GM12878 (cell line): ENCODE measurements around the gene KLC4. TPM values are rescaled to one million over a fixed set of nuclear protein-coding genes. Genes with fewer than 3 reads are reported as not detected.
A peak's percentile ranks its signal among the peaks of the same experiment; 100 is the strongest.

Source experiments
- ATAC-seq: fragments of 200-7000 bp; cut with Tn5 transposase; 3 replicates; pipeline ENCODE4 v1.9.1; 2020; ENCODE audit warnings: mild to moderate bottlenecking, moderate library complexity
- BruUV-seq: library from RNA; stranded (reverse); fragments of 400-500 nt; replicated peaks from 2 replicates; lab custom pipeline; 2021; lab: Mats Ljungman, UMichigan
- CTCF ChIA-PET: fragments of 300-600 bp; sonication (Branson Sonifier 250); formaldehyde crosslinking; extraction: SDS; loops from one replicate; lab custom pipeline; 2021; ENCODE audit warnings: inconsistent platforms; lab: Yijun Ruan, JAX
- POLR2A ChIA-PET: fragments of 350-600 bp; formaldehyde crosslinking; extraction: SDS; loops from one replicate; lab custom pipeline; 2021; ENCODE audit warnings: inconsistent platforms; lab: Charles Lee
- RAD21 ChIA-PET: fragments of 300-600 bp; sonication (Branson Sonifier 250); formaldehyde crosslinking; loops from one replicate; lab custom pipeline; 2023; ENCODE audit warnings: antibody characterized with exemption; ENCODE audit not compliant: unreplicated experiment; lab: Charles Lee
- SMC1A ChIA-PET: fragments of 300-600 bp; sonication (Branson Sonifier 250); formaldehyde crosslinking; loops from one replicate; lab custom pipeline; 2023; ENCODE audit not compliant: unreplicated experiment, uncharacterized antibody; lab: Charles Lee
- DNase-seq: peaks from one replicate; pipeline ENCODE4 v3.0.0-alpha.2; 2011; ENCODE audit warnings: low read depth, low spot score
- FAIRE-seq: peaks from 3 replicates; lab custom pipeline; 2011; peaks lifted over from hg19 to GRCh38; lab: Jason Lieb, UNC
- H2AFZ ChIP-seq: 2 replicates; pipeline ENCODE4 v1.6.0; 2011; ENCODE audit warnings: low read depth, low read length, control low read depth; ENCODE audit not compliant: control insufficient read depth
- H3K27ac ChIP-seq: 2 replicates; pipeline ENCODE4 v1.5.1; 2011; ENCODE audit warnings: control low read depth; ENCODE audit not compliant: control insufficient read depth, insufficient read depth
- H3K27me3 ChIP-seq, 2 experiments: replicated peaks in 1 of 2; 2 replicates each; pipeline versions ENCODE4 v1.6.0 to v1.6.1; 2011; ENCODE audit warnings: low read length in 1 of 2; ENCODE audit not compliant: control insufficient read depth in 2 of 2, insufficient read depth in 2 of 2
- H3K36me3 ChIP-seq, 2 experiments: 2 replicates each; pipeline ENCODE4 v1.5.1; 2011; ENCODE audit warnings: low read length in 1 of 2; ENCODE audit not compliant: control insufficient read depth in 2 of 2, insufficient read depth in 2 of 2
- H3K4me1 ChIP-seq: 2 replicates; pipeline ENCODE4 v1.6.1; 2011; ENCODE audit warnings: mild to moderate bottlenecking, low read length, moderate library complexity, mixed read lengths; ENCODE audit not compliant: control insufficient read depth, insufficient read depth
- H3K4me2 ChIP-seq: 2 replicates; pipeline ENCODE4 v1.6.0; 2011; ENCODE audit warnings: control low read depth; ENCODE audit not compliant: control insufficient read depth, insufficient read depth
- H3K4me3 ChIP-seq: fragments of 200-600 bp; sonication (generic); 2 replicates; pipeline ENCODE4 v1.5.1; 2016
- H3K79me2 ChIP-seq: 2 replicates; pipeline ENCODE4 v1.6.0; 2011; ENCODE audit warnings: low read length; ENCODE audit not compliant: control insufficient read depth, insufficient read depth
- H3K9ac ChIP-seq: 2 replicates; pipeline ENCODE4 v1.8.0; 2011; ENCODE audit warnings: low read length, control low read depth, mixed read lengths; ENCODE audit not compliant: control insufficient read depth, insufficient read depth
- H3K9me3 ChIP-seq: replicated peaks from 3 replicates; pipeline ENCODE4 v1.5.1; 2011; ENCODE audit warnings: mild to moderate bottlenecking, low read length; ENCODE audit not compliant: control insufficient read depth, insufficient read depth
- H4K20me1 ChIP-seq: 2 replicates; pipeline ENCODE4 v1.6.0; 2011; ENCODE audit not compliant: control insufficient read depth, insufficient read depth
- MYB ChIP-seq: fragments of 150-350 bp; IDR thresholded peaks from 2 replicates; pipeline ENCODE4 v1.6.1; 2014; ENCODE audit warnings: mild to moderate bottlenecking, low read depth, low read length, borderline replicate concordance
- PML ChIP-seq: IDR thresholded peaks from 2 replicates; pipeline ENCODE4 v1.6.1; 2012; ENCODE audit warnings: low read length, inconsistent platforms
- POLR2A ChIP-seq: IDR thresholded peaks from 2 replicates; pipeline ENCODE4 v1.6.1; 2011; ENCODE audit warnings: low read depth, mild to moderate bottlenecking, low read length
- SMC3 ChIP-seq: IDR thresholded peaks from 2 replicates; pipeline ENCODE4 v1.6.1; 2011; ENCODE audit warnings: low read length, improper control_type of control experiment, borderline replicate concordance
- SREBF1 ChIP-seq: IDR thresholded peaks from 2 replicates; pipeline ENCODE4 v1.6.1; 2012; ENCODE audit warnings: mild to moderate bottlenecking, low read length
- SREBF2 ChIP-seq: IDR thresholded peaks from 2 replicates; pipeline ENCODE4 v1.6.1; 2012; ENCODE audit warnings: mild to moderate bottlenecking, low read length
- TCF7 ChIP-seq: IDR thresholded peaks from 2 replicates; pipeline ENCODE4 v1.6.1; 2014; ENCODE audit warnings: antibody characterized with exemption, borderline replicate concordance
- WGBS: methylation state at CpG from one replicate; pipeline ENCODE4 v1.1.6; 2016; ENCODE audit warnings: low lambda C conversion rate; ENCODE audit not compliant: insufficient replicate concordance, insufficient coverage; ENCODE audit errors: missing lambda C conversion rate; 5-methylcytosine and 5-hydroxymethylcytosine counted together
- in situ Hi-C: fragments of 300-500 bp; cut with MboI; formaldehyde crosslinking; loops from 9 replicates; pipeline ENCODE4 v1.14.3; 2018; ENCODE audit warnings: mixed read lengths
- intact Hi-C: fragments of 100-400 bp; cut with micrococcal nuclease; formaldehyde crosslinking; loops from one replicate; pipeline ENCODE4 v1.14.2; 2022; ENCODE audit not compliant: unreplicated experiment
- polyA plus RNA-seq, 11 experiments: library from polyadenylated mRNA; depleted of rRNA in 4 of 11; unstranded in 6 of 11; stranded (reverse) in 5 of 11; fragments of >200 nt; fragmentation: Nextera tagmentation in 4 of 11; fragmentation: Illumina TruSeq in 1 of 11; extraction: Ambion mirVana in 4 of 11; extraction: Trizol in 1 of 11; gene quantifications; 1 replicate in 1 of 11; 2 replicates in 10 of 11; pipeline versions ENCODE4 v1.2.1 to v1.2.3, GENCODE V29; 2011 to 2016; ENCODE audit warnings: inconsistent platforms in 2 of 11, missing spikeins in 2 of 11, low read depth in 1 of 11
- total RNA-seq, 4 experiments: library from RNA; depleted of rRNA in 3 of 4; stranded (reverse); fragments of >200 nt in 3 of 4; fragmentation: Illumina TruSeq in 1 of 4; extraction: Trizol in 1 of 4; gene quantifications; 2 replicates each; pipeline versions ENCODE4 v1.2.1 to v1.2.3, GENCODE V29; 2013 to 2021

Gene KLC4
- total and polyA plus RNA-seq, 10 of the 15 experiments (the other 5 are each of a cell fraction or from before 2014, with no cell fraction given), result 0.90 to 13.4 (median 6.9) TPM

- ChIA-PET SMC1A (interaction anchor here (1.0 to 3.2 kb wide), 7 partner anchors 10 to 47 kb away, joined by 3 to 20 read pairs (median 3); partner anchors contain the start of gene CUL7), RAD21 (interaction anchor here (1.0 to 3.1 kb wide), 6 partner anchors 10 to 196 kb away, joined by 3 to 12 read pairs (median 4); partner anchors contain the start of genes KLC4 and MRPL2), CTCF (interaction anchor here (0.6 to 2.2 kb wide), 7 partner anchors 12 to 311 kb away, joined by 3 to 9 read pairs (median 3); no protein-coding TSS in a partner anchor)
- DNase-seq (no peak), ATAC-seq (peak; percentile 72), FAIRE-seq (no peak)
- whole genome bisulfite sequencing, result 50% methylated on average over 8 of the region's 8 CpGs
- no peaks in the 10 kb centered on the region for H3K79me2 ChIP-seq
- peaks cover 19% of the 10 kb centered on the region for H3K4me1 ChIP-seq
- H3K4me2 ChIP-seq, result peak overlapping the region; percentile 51
- BruUV-seq, result no TSS peak
- in situ Hi-C loops, result no loop called here
- no peaks in the 10 kb centered on the region for H3K36me3 ChIP-seq
- no peaks in the 10 kb centered on the region for H3K27me3 ChIP-seq
- H4K20me1 ChIP-seq, result no peaks in the 10 kb centered on the region
- peak overlapping the region; percentile 57 for H3K27ac ChIP-seq
- H3K4me3 ChIP-seq, result peak overlapping the region; percentile 9; the same call in 1 of the 2 replicates
- TF ChIP-seq POLR2A, result peak; percentile 81
- no peak for TF ChIP-seq SREBF1
- no peak for TF ChIP-seq PML
- no peak for TF ChIP-seq TCF7
- TF ChIP-seq SMC3, result no peak
- TF ChIP-seq SREBF2, result no peak
- no peak for TF ChIP-seq MYB
- TF ChIP-seq, all 136 proteins: peak for 1
- Histone ChIP-seq H3K9me3 (no peaks in the 10 kb centered on the region), H2AFZ (peak overlapping the region; percentile 83), H3K9ac (peak overlapping the region; percentile 53)
- intact Hi-C loops, result no loop called here
- POLR2A ChIA-PET, result interaction anchor here (0.5 to 3.2 kb wide), 9 partner anchors 10 to 904 kb away, joined by 3 to 12 read pairs (median 3); no protein-coding TSS in a partner anchor
Observed at GRCh38 chr6:43096451-43097097, 37.1 kb downstream of the KLC4 start.
